ENCODE results near the gene MSI2. TPM values are rescaled to one million over a fixed set of nuclear protein-coding genes. Genes with fewer than 3 reads are reported as not detected.

Gene MSI2
- total RNA-seq, 2 experiments from 2014 or later: 117 to 120 TPM

DNA sequence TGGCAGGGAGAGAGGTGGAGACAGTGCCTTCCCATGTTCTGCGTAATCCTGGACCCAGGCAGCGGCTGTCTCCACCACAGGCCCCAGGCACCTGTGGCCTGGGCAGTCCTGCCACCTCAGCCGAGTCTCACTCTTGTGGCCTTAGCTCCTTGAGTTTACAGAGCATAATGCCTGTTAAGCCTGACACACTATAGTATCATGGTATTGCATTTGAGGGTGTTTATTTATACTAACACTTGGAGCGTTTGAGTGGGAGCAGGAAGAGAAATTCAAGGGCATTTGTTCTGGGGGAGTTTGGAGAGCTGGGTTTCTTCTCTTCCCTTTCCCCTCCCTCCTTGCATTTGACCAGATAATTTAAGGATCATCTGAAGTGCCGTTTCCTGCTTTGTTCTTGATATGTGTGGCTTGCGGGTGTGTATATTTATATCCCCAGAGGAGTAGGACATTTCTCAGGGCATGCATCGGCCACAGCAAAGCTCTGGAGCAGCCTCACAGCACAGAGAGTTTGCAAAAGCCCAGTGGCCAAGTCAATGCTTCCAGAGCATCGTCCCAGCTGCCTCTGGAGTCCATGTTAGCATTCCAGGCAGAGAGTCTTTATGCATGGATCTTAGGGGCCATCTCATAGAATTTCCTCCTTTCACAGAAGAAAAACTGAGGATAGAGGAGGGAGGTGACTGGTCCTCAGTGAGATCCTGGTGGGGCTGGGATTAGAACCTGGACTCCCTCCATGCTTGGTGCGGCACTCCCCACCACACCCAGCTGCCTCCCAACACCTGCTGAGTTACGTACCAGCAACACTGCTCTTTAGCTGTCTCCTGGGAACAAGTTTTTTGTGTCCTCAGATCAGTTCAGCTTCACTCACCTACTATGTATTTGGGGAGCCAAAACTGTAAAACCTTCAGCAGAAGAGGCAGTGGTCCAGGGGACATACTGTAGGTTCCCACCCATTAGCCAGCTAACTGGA lies 266.0 kb downstream of the MSI2 start:
- H3K9me3 Mint-ChIP-seq (ENCODE audit: low read depth): no peaks in the 10 kb centered on the region
- H3K27ac Mint-ChIP-seq: no peak overlapping the region
- CTCF ChIA-PET: interaction anchor here (0.5 to 1.1 kb wide), 5 partner anchors 65 to 279 kb away, joined by 3 to 5 read pairs (median 3); no protein-coding TSS in a partner anchor
- no peak overlapping the region for H3K4me3 Mint-ChIP-seq
- no peaks in the 10 kb centered on the region for H3K27me3 Mint-ChIP-seq
- no peaks in the 10 kb centered on the region for H3K36me3 Mint-ChIP-seq
- DNase-seq: no peak
- peaks cover 18% of the 10 kb centered on the region for H3K4me1 Mint-ChIP-seq
- ATAC-seq: no peak

DNA sequence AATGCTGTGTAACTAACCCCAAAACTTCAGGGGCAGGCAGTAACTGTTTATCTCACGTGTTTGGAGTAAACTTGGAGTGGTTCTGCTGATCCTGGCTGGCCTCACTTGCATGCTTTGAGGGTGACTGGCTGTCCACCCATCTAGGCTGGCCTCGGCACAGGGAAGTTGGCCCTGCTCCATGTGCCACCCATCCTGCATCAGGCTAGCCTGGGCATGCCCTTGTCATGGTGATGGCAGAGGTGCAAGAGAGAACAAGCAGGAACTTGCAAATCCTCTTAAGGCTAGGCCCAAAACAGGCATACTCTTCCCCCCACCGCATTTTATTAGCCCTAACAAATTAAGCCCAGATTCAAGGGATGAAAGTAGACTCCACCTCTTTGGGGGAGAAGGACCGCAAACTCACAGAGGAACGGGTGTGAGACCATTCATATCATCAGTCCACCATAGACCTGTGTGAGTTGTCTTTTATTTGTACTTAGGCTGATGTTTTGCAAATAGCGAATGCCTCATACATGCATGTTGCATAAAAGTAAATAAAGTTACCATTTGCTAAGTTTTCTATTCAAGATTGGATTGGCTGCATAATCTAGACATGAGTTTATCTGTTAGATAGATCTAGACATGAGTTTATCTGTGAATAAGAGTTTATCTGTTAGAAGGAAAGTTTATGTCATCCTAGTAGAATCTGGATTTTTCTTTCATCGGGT lies 267.8 kb downstream of the MSI2 start:
- Mint-ChIP-seq H3K27me3 (no peaks in the 10 kb centered on the region), H3K9me3 (ENCODE audit: low read depth) (no peaks in the 10 kb centered on the region), H3K4me1 (peaks cover 18% of the 10 kb centered on the region), H3K27ac (no peak overlapping the region), H3K36me3 (no peaks in the 10 kb centered on the region), H3K4me3 (no peak overlapping the region)
- CTCF ChIA-PET: no interaction called here
- DNase-seq (no peak), ATAC-seq (no peak)

DNA sequence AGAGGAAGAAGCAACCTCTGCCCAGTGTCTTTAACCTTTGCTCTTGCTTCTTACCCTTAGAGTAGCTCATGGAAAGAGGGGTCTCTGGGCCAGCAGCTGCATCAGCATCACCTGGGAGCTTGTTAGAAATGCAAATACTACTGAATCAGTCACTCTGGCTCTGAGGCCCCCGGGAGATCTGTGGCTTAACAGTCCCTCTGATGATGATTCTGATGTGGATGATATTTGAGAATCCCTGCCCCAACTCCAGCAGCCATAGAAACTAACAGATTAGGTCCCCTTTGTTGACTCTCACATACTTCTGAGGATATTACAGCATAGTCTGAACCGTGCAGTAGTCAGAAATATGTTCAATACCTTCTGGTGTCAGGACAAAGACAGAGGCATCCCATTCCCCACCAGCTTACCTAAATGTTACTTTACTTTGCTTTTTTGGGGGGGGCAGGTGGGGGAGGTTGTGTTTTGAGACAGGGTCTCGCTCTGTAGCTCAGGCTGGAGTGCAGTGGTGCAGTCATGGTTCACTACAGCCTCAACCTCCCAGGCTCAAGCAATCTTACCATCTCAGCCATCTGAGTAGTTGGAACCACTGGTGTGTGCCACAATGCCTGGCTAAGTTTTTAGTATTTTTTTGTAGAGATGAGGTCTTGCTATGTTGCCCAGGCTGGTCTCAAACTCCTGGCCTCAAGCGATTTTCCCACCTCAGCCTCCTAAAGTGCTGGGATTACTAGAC lies 268.7 kb downstream of the MSI2 start:
- ATAC-seq (no peak), DNase-seq (no peak)
- H3K27ac Mint-ChIP-seq: peak overlapping the region; percentile 50

DNA sequence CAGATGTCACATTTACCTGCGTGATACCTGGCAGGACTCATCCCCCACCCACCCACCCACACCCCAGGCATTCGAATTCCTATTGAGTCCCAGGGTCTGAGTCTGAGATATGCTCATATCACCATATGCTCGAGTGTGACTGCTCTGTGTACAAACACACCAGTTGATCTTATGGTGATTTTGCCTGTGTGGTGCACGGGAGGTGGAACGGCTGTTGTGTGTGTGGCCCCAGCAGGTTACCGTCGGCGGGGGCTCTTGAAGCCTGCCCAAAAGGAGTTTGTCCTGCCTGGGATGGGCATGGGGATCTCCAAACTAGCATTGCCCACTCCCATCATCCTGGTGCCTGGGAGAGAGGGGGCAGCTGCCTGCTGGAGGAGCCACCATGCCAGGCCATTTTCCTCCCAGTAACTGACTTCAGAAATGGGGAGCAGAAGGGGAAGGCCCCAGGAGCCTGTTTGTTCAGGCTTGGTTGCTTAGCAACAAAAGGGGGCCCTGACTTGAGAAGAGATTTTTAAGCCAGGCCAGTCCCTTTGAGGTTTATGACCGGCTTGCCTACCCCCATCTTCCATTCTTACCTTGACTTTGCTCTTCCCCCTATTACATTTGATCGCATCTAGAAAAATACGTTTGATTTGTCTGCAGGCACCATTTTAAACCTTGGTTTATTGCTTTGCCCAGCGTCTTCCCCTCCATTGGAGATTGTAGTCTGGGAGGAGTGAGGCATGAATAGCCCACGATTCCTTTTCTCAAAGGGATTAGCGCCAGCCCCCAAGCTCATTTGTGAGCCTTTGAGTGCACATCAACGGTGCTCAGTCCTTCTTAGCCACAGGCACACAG lies 271.1 kb downstream of the MSI2 start:
- DNase-seq (no peak), ATAC-seq (no peak)
- H3K4me1 Mint-ChIP-seq: peaks cover 34% of the 10 kb centered on the region
- H3K27ac Mint-ChIP-seq: no peak overlapping the region
- no peaks in the 10 kb centered on the region for H3K27me3 Mint-ChIP-seq
- no peaks in the 10 kb centered on the region for H3K9me3 Mint-ChIP-seq (ENCODE audit: low read depth)
- CTCF ChIA-PET: interaction anchor here (1.7 kb wide), 1 partner anchor 220 kb away, joined by 4 read pairs; no protein-coding TSS in a partner anchor
- no peaks in the 10 kb centered on the region for H3K36me3 Mint-ChIP-seq
- no peak overlapping the region for H3K4me3 Mint-ChIP-seq

More for the DNA sequence above, 268.7 kb downstream of the MSI2 start:
- Mint-ChIP-seq H3K9me3 (ENCODE audit: low read depth) (no peaks in the 10 kb centered on the region), H3K4me3 (no peak overlapping the region), H3K36me3 (no peaks in the 10 kb centered on the region), H3K27me3 (no peaks in the 10 kb centered on the region), H3K4me1 (peaks cover 23% of the 10 kb centered on the region)
- CTCF ChIA-PET: no interaction called here

DNA sequence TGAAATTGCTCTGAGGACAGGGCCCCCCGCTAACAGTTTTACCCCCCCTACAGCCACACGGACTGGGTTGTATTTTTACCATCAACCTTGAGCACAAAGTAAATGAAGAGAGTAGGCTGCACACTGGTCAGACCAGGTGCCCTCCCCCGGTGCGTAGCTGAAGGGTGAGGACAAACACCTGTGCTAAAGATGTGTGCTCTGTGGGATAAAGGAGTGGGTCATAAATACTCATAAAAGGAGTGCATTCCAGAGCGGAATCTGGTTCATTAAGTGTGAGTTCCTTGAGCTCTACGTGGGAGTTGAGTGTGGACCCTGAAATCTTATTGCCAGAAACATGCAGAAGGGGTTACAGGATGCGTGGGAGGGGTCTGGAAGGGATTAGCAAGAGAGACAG lies 271.7 kb downstream of the MSI2 start:
- H3K36me3 Mint-ChIP-seq: no peaks in the 10 kb centered on the region
- peaks cover 34% of the 10 kb centered on the region for H3K4me1 Mint-ChIP-seq
- H3K27ac Mint-ChIP-seq: no peak overlapping the region
- DNase-seq (no peak), ATAC-seq (no peak)
- H3K9me3 Mint-ChIP-seq (ENCODE audit: low read depth): no peaks in the 10 kb centered on the region
- CTCF ChIA-PET: interaction anchor here (1.7 kb wide), 1 partner anchor 219 kb away, joined by 4 read pairs; no protein-coding TSS in a partner anchor
- no peak overlapping the region for H3K4me3 Mint-ChIP-seq
- H3K27me3 Mint-ChIP-seq: no peaks in the 10 kb centered on the region

DNA sequence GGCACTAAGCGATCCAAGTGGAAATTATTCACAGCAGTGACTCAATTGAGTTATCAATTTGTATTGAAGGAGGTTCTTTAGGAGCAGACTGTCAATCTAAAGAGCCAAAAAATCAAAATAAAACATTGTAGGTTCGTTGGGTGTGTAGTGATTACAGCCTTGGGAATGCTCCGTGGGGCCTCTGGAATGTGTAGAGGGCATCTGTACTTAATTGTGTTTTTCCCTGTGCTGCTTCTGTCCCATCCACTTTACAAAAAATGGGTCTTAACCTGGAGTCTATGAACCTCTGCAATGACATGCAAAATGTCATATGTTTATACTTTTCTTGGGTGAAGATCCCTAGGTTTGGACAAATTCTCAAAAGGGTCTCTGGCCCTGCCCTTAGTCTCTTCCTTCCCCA lies 273.7 kb downstream of the MSI2 start:
- no peak overlapping the region for H3K27ac Mint-ChIP-seq
- H3K4me3 Mint-ChIP-seq: no peak overlapping the region
- ATAC-seq: no peak

DNA sequence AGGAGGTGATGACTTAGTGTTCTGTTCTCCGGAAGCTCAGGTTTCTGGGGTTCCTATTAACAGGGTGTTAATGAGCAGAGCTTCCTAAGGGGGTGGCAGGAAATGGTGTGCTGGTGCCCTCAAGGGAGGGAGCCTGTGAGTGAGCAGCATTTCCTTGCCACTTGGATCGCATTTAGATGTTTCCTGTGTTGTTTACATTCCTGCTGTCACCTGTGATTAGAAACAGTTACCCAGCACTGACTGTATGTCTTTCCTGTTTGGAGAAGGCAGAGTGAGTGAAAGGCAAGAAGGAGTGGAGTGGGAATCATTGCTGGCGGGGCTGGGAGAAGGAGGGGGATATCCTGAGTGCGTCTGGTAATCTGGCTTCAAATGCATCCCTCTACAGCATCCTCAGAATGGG lies 274.2 kb downstream of the MSI2 start:
- Mint-ChIP-seq H3K4me3 (no peak overlapping the region), H3K4me1 (peaks cover 18% of the 10 kb centered on the region), H3K27me3 (no peaks in the 10 kb centered on the region), H3K27ac (peak overlapping the region; percentile 50), H3K9me3 (ENCODE audit: low read depth) (no peaks in the 10 kb centered on the region), H3K36me3 (no peaks in the 10 kb centered on the region)
- ATAC-seq: peak; percentile 20
- no peak for DNase-seq
- CTCF ChIA-PET: interaction anchor here (1.3 kb wide), 1 partner anchor 287 kb away, joined by 4 read pairs; no protein-coding TSS in a partner anchor

More for the DNA sequence above, 273.7 kb downstream of the MSI2 start:
- peaks cover 18% of the 10 kb centered on the region for H3K4me1 Mint-ChIP-seq
- CTCF ChIA-PET: interaction anchor here (1.3 kb wide), 1 partner anchor 287 kb away, joined by 4 read pairs; no protein-coding TSS in a partner anchor
- H3K27me3 Mint-ChIP-seq: no peaks in the 10 kb centered on the region
- DNase-seq: no peak
- H3K36me3 Mint-ChIP-seq: no peaks in the 10 kb centered on the region
- no peaks in the 10 kb centered on the region for H3K9me3 Mint-ChIP-seq (ENCODE audit: low read depth)

DNA sequence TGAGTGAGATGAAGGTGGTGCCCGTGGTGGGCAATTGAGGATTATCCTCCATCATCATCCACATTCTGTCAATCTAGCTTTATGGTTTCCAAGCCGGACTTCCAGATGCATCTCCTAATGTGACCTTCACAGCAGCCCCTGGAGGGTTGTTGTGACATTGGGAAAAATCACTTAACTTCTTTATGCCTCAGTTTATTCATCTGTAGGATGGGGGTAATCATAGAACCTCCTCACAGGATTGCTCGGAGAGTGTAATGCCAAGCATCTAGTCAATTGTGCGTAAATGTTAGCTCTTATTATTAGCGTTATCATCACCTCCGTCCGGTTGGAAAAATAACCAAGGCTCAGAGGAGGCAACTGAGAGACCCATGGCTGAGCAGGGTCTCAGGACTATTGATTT lies 274.8 kb downstream of the MSI2 start:
- no peaks in the 10 kb centered on the region for H3K36me3 Mint-ChIP-seq
- no peaks in the 10 kb centered on the region for H3K9me3 Mint-ChIP-seq (ENCODE audit: low read depth)
- DNase-seq: no peak
- CTCF ChIA-PET: interaction anchor here (1.3 kb wide), 1 partner anchor 288 kb away, joined by 4 read pairs; no protein-coding TSS in a partner anchor
- H3K27me3 Mint-ChIP-seq: no peaks in the 10 kb centered on the region
- H3K4me3 Mint-ChIP-seq: no peak overlapping the region
- peaks cover 18% of the 10 kb centered on the region for H3K4me1 Mint-ChIP-seq
- no peak for ATAC-seq
- no peak overlapping the region for H3K27ac Mint-ChIP-seq

DNA sequence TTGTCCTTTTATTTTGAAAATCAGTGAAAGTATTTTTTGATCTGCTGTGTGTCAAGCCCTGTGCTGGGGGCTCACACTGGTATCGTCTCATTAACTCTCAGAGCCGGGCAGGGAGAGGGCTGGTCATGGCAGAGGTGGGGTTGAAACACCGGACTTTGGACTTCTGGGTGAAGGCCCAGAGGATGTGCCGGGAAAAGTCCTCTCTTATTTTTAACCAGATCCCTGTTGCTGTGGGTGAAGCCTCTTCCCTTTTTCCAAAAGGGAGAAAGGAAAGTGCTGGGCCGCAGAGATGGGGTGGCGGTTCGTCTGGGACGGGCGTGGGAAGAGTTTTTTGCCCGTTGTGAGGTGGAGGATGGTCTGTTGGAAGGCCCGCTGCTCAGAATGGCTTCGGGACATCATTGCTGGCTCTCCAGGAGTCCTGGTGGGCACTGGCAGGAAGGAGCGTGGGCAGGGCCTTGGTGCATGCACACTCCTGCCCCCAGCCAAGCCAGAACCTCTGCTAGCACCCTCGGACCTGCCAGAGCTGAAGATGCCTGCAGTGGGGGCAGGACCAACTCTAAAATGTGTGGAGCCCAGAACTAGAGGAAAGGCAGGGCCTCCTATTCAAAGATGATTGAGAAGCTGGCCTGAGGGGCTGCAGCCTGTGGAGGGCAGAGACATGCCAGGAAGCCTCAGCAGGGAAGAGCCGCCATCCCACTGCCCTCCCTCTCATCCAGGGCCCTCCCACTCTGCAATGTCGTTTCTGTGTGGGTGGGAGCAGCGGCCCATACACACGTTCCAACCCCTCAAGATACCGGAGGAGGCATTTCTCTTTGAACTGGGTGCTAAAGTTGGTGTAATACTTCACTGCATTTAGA lies 275.6 kb downstream of the MSI2 start:
- CTCF ChIA-PET: interaction anchor here (1.3 kb wide), 1 partner anchor 288 kb away, joined by 4 read pairs; no protein-coding TSS in a partner anchor
- ATAC-seq (no peak), DNase-seq (no peak)
- Mint-ChIP-seq H3K27ac (no peak overlapping the region), H3K36me3 (no peaks in the 10 kb centered on the region), H3K9me3 (ENCODE audit: low read depth) (no peaks in the 10 kb centered on the region), H3K4me3 (no peak overlapping the region), H3K4me1 (peaks cover 18% of the 10 kb centered on the region), H3K27me3 (no peaks in the 10 kb centered on the region)

DNA sequence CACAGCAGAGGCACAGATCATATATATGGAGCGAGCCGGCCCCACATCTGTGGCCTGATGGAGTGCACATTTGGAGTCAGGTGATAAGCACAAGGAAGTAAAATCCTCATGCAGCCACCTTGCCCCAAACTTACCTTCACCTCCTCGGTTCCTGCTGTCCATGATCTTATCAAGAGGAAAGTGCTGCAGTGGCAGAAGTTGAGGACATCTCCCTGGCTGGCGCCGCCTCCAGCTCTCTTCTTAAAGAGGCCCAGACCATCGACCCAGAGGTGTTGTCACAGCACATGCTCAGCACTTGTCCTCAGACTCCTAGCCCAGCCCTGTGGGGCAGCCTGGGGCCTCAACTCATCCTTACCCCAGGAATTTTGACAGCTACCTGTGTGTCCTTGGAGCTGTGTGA lies 276.2 kb downstream of the MSI2 start:
- DNase-seq (no peak), ATAC-seq (no peak)
- CTCF ChIA-PET: no interaction called here
- Mint-ChIP-seq H3K27me3 (no peaks in the 10 kb centered on the region), H3K4me3 (no peak overlapping the region), H3K4me1 (peaks cover 21% of the 10 kb centered on the region), H3K9me3 (ENCODE audit: low read depth) (no peaks in the 10 kb centered on the region), H3K27ac (no peak overlapping the region), H3K36me3 (no peaks in the 10 kb centered on the region)

DNA sequence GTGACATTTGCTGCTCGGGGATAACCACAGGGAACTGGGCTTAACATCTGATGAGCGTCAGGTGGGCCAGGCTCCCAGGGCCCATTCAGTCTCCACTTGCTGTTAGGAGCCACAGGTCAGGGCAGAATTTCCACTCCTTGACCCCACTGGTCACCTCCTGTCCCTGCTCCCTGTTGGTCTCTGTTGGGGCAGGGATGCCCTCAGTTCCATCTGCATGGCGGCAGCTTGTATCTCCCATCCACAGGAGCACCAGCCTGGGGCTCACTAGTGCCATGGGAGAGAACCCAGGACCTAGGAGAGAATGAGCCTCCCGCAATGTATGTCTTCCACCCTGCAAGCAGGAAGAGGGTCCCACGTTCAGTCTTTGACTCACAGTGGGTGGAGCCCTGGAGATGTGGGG lies 276.6 kb downstream of the MSI2 start:
- ATAC-seq (no peak), DNase-seq (no peak)
- H3K27ac Mint-ChIP-seq: no peak overlapping the region
- no peaks in the 10 kb centered on the region for H3K9me3 Mint-ChIP-seq (ENCODE audit: low read depth)
- peaks cover 22% of the 10 kb centered on the region for H3K4me1 Mint-ChIP-seq
- CTCF ChIA-PET: no interaction called here
- H3K4me3 Mint-ChIP-seq: no peak overlapping the region
- H3K27me3 Mint-ChIP-seq: no peaks in the 10 kb centered on the region
- H3K36me3 Mint-ChIP-seq: no peaks in the 10 kb centered on the region

Data from activated CD8-positive, alpha-beta memory T cell treated with anti-CD3 and anti-CD28 coated beads, Interleukin-2, amount 10 ng/mL, durations not matched to agents 7 days and 5 days (primary cell).